HG03175 (cell line): ENCODE results near the gene PCSK1.
"Not testable (repeated sequence)": the region's sequence is repeated elsewhere in the genome, so short reads cannot be mapped to it uniquely, and the experiment has no call there.

Experiments used
- ATAC-seq: cut with Tn5 transposase; IDR thresholded peaks from one replicate; pipeline ENCODE4 v1.9.1; 2021; ENCODE audit warnings: mild to moderate bottlenecking, moderate library complexity; ENCODE audit not compliant: unreplicated experiment

PCSK1 gene

DNA sequence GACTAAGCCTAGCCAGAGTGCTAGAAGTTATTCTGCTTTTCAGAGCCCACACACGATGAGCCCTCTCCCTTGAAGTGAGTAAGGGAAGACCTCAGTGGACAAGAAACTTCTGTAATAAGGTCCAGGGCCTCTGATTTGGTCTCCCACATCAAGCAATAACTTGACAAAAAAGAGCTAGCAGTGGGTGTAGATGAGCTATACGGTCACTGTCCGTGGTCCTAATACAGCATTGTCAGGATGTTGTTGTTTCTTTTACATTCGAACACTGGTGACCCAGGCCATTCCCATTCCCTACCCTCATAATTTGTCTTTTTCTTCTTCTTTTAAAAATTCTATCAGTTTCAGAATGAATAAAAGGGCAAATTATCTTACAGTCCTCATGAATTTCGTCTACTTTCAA, 5.2 kb downstream of the PCSK1 start:
- ATAC-seq = no peak

DNA sequence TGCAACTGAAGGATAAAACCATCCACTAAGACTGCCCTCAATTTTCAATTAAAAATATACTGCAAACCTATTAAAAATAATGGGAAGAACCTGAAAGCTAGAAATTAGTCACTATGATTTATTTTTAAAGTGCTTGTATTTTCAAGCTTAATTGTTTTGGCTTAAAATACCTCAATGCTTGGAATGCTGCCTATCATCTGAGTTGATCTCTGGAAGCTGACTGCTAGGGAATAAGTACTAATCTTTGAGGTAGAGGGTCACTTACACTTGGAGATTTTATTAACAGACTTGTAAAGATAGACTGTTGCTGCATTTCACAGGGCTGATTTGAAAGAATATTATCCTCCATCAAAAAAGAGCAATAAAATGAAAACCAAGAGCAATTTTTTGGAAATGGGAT, 6.2 kb downstream of the PCSK1 start:
- ATAC-seq = no peak

DNA sequence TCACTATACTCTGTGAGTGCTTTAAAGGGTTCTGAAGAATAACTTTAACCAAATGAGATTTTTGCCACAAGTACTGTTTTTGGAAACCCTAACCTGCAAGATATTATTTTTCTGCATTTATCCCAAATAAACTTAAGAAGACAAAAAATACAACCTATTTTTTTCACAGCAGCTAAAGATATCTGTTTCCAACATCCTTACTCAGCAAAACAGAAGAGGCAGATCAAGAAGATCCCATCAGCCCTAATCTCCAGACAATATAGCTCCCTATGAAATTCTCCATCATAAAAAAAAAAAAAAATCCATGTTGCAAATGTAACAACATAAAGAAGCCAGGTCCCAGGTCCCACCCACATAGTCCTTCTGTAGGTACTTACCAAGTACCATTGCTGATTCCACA, 7.6 kb downstream of the PCSK1 start:
- ATAC-seq = no peak

DNA sequence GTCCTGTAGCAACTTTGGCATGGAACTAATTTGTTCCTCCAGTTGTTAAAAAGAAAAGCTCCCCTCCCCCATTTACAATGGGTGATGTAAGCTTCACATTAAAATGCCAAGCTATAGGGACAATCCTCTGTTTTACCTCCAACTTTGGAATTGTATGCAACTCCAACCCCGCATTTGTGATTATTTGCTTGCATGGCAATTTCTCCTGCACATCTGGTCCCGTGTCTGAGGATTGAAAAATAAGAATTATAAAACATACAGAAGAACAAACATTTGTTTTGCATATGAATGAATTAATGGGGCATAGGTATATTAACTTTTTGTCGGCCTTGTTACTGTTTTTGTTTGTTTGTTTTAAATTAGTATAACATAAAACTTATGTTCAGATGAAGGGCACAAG, 17.2 kb downstream of the PCSK1 start:
- ATAC-seq = no peak

DNA sequence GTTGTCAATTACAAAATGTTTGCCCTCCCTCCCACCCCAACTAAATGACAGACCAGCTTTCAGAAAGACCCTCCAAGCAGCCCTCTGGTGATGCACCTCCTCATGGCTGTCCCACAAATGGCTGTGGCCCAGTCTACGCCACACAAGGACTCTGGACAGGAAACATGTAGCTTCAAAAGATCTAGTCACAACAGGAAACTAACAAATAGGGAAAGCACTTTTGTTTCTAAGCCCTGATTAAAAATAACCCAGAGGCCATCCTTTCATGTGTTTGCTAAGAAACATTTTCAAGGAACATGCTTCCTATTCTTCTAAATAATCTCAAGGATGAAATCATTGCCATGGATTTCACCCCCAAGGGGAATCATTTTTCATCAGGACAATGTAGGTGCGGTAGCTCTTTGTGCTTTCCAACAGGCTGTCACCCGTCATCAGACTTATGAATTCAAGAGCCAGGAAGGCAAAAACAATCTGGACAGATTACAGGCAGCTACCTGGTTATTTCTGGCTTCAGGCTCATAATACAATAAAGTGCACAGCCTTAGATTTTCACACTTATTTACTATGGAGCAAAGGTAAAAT, 20.1 kb downstream of the PCSK1 start:
- no peak for ATAC-seq

DNA sequence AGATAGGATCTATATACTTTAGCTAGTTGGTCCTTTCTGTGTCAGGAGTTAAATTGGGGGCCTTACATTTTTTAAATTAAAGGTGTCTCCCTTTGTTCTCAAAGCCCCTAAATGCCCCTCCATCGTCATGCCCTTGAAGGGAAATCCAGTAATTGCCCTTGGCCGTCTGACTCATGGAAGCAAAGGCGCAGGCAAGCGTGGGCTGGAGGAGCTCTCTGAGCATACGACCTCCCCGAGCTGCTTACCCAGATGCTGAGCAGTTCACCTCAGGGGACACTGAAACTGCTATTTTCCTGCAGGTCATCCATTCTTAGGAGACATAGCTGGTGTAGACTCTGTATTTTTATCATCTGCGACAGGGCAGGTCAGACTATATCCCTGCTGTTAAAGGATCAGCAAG, 23.0 kb downstream of the PCSK1 start:
- no peak for ATAC-seq

DNA sequence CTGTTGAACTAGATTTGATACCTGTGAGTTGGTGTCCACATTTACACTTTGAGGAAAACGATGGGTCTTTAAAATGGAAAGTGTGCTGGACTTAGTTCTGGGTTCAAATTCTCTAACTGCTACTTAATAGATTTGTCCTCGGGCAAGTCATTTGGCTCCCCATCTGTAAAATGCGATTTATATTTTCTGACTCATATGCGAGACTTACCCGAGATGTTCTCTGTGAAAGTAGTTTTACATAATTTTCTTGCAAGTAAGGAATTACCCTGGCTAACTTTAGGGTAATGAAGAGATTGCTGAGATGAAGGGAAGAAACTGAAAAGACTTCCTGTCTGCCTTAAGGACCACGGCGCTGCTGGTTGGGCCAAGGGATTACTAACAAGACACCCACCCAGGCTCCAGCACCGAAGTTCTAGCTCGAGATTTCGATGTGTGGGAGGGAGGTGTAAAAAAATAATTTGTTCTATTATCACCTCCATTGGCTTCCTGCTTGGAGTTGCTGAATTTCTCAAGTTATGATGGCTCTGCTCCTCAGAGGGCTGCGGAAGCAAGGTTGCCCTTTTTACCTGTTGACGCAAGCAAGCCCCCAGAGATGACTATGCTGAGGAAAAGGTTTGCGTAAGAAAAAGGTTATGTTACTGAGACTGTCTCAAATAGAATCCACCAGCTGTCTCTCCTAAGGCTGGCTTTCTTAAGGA, 24.1 kb downstream of the PCSK1 start:
- ATAC-seq = no peak

DNA sequence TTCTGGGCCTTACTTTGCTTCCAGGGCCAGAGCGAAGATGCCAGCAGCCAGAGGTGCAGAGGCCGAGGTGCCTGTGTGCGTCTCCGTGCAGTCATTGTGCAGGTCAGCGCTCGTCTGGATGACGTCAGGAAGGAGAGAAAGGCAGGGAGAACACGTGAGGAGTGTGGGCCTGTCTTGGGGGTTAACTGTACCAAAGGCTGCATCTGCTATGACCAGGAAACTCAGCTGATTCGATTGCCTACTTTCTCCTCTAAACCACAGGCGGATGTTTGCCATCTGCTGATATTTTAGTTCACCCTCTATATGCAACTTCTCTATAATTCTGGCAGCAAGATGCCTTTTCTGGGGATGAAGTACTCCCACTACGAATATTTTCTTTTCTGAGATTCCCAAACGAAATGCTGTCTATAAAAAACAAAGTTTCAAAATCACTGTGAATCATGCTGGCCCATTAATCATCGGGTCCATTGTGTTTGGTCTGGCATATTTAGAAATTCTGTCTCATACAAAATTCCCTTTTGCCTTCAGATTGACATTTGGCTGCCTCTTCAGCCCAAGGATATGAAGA, 24.8 kb downstream of the PCSK1 start:
- ATAC-seq = no peak

DNA sequence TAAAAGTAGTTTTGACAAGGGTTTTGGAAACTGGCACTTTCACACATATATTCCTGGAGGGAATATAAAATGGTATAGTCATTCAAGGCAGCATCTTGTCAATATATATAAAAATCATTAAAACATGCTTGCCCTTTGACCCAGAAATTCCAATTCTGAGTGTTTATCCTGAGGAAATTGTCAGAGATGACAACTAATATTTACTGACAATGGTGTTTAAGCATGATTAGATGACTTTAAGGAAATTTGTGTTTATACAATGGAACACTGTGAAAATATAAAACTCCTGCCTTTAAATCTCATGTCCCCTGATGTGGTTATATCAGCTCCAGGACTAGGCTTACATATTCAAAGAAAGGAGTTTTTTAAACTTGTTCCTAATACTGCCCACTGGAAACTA, 25.6 kb downstream of the PCSK1 start:
- no peak for ATAC-seq

DNA sequence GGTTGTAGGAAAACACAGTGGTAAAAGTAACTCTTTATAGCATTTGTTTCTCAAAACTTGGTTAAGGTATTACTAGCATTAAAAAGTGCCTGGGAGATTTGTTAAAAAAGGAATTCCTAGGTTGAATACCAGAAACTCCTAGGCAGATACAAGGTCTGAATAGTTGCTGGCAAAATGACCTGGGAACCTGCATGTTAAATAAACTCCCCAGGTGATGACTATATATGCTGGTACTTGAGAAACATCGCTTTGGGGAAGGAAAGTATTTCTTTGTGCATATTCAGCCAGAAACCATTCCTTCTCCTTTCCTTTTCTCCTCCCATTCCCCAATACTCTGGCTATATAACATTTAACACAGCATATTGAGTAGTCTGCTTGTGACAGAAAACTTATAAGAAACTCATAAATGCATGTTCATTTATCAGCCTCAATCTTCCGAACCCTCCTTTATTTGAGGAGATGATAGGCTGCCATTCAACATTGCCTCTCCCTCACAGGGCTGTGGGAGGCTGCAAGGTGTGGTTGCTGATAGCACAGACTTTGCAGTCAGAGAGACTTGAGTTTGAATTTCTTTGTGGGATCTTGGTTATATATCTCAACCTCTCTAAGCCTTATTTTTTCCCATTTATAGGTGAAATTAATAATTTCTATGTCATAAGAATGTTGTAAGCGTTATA, 28.7 kb downstream of the PCSK1 start:
- ATAC-seq = no peak

DNA sequence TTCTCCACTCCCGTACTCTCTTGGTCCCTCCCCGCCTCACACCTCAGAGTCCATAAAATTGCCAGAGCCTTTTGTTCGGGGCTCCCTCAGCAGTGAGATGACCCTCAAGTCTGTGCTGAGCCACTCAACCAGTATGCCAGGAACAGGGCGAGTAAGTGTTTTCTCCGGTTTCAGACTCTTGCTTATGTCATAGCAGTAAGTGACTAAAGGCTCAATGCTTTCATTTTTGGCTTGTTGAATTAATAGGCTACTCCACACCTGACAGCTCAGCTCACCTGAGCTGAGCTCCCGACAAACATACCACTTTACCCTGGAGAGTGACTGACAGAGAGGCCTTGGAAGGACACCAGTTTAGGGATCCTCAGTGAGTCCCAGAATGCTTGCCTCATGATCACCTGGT, 30.5 kb downstream of the PCSK1 start:
- ATAC-seq = no peak

DNA sequence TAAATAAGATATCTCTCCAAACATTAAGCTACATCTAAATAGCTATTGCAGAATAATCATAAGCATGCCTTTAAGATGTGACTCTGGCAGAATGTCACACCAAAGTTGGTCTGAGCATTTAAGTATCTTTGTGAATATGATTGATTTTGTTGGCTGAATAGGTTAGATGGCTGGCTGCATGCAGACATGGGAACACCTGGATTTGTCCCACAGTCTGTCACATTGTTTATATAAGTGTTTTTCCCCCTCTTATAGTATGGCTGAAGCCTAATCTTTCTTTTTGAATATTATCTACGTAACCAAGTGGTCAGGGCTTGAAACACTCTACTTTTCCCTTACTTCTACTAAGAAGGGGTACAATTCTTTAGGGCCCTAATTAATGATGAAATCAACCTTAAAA, 36.2 kb downstream of the PCSK1 start:
- no peak for ATAC-seq

DNA sequence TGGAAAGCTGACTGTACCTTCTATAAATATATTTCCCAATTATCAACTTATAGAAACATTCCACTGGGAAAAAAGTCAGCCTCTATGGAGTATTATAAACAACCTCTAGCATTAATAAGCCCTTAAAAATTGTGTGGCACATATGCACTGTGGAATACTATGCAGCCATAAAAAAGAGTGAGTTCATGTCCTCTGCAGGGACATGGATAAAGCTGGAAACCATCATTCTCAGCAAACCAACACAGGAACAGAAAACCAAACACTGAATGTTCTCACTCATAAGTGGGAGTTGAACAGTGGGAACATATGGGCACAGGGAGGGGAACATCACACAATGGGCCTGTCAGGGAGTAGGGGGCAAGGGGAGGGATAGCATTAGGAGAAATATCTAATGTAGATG, 37.8 kb downstream of the PCSK1 start:
- ATAC-seq = not testable (repeated sequence)

DNA sequence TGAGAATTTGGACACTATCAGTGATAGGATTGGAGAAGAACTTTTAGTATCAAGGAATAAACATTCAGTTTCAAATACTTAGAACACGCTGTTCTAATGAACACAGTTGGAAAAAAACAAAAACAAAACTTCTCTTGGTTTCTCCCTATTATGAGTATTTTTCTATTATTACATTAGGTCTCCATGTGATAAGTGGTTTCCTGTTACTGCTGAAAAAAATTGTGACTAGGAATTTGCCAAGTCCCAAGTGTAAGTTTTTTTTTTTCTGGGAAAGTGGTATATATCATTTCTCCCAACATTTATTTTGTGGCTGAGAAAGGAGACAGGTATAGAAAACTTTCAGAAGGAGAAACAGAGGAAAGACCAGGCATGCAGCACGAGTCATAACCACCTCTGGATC, 41.1 kb downstream of the PCSK1 start:
- no peak for ATAC-seq

DNA sequence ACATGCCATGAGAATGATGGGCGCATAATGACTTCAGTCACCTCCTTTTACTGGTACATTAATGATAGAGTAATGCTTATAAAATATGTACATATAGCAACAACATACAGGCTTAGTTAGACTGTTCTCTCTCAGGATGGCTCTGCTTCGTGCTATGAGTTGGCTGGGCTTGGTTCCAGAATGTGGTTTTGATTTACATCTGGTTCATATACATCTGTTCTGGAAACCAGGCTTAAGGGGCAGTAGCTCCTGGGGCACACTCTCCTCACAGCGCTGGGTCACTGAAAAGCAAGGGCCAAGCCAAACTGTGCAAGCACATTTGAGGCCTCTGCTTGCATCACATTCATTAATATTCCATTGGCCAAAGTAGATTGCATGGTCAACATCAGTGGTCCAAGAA, 44.9 kb downstream of the PCSK1 start:
- ATAC-seq = no peak

DNA sequence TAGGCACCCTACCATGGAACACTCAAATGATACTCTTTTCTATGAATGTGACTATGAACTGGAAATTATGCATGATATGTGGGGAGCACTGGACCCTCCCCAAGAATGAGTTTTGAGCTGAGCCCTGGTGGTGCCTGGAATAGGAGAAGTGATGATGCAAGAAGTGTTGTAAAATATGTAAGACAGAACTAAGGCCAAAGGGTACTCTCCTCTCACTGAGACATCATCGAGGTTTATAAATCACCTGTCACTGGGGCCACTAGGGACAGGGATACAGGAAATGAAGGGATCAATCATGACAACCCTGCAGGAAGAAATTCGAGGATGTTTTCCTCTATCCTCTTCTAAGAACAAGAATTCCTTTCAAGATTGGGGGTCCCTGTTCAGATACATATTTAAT, 45.4 kb downstream of the PCSK1 start:
- no peak for ATAC-seq

DNA sequence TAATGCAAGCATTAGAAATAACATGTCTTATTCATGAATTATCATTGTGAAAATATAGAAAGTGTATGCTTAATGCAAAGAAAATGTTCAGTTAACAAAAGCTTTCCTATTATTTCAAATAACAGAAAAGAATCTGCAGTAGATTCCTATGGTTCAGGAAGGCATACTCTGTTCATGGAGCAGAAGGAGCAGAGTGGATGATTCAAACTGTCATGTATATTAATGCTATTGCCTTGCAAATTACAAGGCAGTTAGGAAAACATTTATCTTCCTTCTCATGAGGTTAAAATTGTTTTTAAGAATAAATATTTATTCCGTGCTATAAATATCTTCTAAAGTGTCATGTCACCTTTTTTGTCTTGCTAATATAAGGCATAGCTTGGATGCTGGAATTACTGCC, 47.5 kb downstream of the PCSK1 start:
- no peak for ATAC-seq

DNA sequence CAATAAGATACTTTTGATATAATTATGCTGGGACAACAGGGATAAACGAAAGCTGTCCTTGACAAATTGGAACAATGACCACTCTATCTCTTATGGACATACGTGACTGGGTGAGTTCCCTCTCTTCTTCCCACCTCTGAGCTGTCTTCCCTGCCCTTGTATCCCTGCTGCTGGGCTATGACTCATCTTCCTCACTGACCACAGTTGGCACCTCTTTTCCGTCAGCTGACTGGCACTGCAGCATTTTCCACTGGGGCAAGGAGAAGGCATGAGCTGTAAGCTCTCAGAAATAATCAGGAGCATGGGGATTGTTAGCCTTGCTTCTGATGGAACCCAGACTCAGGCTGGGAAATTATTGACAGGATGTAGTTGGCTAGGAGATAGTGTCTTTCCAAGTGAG, 48.7 kb downstream of the PCSK1 start:
- ATAC-seq = no peak

DNA sequence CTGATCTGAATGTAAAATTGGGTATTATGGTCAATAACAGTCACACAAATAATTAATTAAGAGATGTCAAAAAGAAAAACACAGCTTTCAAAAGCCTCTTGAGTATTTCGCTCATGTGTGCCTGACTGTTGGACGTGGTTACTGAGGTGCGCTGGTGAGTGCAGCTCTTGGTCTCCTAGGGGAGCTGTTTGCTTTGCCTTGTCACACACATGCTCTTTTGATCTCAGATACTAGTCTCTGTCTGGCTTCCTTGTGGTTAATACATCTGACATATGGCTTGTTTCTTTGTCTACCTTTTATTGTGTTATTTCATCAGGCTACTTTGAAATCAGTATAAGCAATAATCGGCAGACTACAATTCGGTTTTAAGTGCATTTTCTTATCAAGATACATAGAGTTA, 51.5 kb downstream of the PCSK1 start:
- ATAC-seq = no peak

DNA sequence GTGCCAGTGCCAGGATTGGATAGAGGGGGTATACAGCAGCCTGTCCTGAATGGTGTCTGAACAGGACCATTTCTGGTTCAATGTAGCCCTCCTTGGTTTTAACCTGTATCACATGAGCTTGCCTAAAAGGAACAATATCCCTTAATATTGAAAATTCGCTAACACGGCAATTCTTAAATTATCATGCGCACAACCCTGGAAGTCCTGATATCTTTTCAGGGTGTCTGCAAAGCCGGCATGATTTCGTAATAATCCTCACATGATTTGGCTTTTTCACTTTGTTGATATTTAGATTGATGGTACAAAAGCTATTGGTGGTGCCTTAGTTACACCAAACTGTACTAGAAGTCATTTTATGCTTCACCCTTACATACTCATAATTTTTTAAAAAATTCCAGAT, 53.2 kb downstream of the PCSK1 start:
- no peak for ATAC-seq

DNA sequence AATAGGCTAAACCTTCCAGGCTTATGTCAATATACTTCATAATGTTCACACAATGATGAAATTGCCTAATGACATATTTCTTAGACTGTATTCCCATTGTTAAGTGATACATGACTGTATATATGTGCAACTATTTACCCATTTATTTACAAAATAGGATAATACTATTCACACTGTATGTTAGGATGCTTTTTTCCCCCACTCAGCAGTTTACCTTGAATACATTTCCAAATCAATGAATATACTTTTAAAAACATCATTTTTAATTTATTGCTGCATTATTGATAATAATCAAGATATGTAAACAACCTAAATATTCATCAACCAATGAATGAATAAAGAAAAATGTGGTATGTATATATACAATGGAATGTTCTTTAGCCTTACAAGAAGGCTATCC, 55.5 kb downstream of the PCSK1 start:
- no peak for ATAC-seq

DNA sequence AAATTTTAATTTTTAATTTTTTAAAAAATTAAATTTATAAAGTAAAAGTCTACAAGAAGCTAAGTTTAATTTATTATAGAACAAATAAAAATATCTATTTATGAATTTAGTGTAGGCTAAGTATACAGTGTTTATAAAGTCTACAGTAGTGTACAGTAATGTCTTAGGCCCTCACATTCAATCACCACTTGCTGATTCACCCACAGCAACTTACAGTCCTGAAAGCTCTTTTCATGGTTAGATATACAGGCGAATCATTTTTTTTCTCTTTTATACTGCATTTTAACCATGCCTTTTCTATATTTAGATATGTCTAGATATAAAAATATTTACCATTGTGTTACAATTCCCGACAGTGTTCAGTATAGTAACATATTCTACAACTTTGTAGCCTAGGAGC, 55.9 kb downstream of the PCSK1 start:
- no peak for ATAC-seq
